Nucleus accumbens (tissue), 56 donors: ENCODE measurements around the gene NRDC.

Experiments
- DNase-seq, 56 donors: peaks; one replicate each; lab custom pipeline; 2025; lab: John Stamatoyannopoulos, UW

The NRDC gene, protein sequence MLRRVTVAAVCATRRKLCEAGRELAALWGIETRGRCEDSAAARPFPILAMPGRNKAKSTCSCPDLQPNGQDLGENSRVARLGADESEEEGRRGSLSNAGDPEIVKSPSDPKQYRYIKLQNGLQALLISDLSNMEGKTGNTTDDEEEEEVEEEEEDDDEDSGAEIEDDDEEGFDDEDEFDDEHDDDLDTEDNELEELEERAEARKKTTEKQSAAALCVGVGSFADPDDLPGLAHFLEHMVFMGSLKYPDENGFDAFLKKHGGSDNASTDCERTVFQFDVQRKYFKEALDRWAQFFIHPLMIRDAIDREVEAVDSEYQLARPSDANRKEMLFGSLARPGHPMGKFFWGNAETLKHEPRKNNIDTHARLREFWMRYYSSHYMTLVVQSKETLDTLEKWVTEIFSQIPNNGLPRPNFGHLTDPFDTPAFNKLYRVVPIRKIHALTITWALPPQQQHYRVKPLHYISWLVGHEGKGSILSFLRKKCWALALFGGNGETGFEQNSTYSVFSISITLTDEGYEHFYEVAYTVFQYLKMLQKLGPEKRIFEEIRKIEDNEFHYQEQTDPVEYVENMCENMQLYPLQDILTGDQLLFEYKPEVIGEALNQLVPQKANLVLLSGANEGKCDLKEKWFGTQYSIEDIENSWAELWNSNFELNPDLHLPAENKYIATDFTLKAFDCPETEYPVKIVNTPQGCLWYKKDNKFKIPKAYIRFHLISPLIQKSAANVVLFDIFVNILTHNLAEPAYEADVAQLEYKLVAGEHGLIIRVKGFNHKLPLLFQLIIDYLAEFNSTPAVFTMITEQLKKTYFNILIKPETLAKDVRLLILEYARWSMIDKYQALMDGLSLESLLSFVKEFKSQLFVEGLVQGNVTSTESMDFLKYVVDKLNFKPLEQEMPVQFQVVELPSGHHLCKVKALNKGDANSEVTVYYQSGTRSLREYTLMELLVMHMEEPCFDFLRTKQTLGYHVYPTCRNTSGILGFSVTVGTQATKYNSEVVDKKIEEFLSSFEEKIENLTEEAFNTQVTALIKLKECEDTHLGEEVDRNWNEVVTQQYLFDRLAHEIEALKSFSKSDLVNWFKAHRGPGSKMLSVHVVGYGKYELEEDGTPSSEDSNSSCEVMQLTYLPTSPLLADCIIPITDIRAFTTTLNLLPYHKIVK

DNA sequence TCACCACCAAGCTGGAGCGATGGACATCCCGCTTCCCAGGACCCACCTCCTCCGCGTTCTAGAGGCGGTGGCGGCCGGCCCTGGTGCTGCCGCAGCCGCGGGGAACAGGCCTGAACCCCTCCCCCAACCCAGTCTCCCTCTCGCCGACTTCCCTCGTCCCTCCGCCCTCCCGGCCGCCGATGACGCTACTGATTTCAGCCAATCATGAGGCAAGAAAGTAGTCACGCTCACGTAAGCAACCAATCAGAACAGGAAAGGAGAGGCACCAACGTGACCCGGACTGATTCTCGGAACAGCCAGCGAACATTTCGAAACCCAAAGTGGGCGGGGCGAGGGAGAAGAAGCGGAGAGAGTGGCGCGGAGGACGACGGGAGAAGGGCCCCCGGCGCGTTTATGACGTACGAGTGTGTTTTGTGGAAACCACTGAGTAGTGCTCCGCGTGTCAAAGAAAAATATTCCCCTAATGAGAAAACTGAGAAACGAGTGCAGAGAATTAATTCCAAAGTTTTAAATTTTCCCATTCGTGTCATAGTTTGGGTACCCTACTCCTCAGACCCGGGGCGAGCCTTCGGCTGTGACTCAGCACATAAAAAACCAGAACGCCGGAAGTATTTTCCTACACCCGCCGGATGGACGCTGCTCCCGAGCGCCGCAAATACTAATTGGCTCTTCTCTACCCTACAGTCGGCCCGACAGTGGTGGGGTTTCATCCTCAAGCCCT, at the start of gene NRDC:
NRDC (minus strand) TSS at position 112 of the 721 bp plus-strand sequence. CDS start 112 bp downstream, outside the sequence.
- peak; percentile 85 to 100 (median 98) for DNase-seq

DNA sequence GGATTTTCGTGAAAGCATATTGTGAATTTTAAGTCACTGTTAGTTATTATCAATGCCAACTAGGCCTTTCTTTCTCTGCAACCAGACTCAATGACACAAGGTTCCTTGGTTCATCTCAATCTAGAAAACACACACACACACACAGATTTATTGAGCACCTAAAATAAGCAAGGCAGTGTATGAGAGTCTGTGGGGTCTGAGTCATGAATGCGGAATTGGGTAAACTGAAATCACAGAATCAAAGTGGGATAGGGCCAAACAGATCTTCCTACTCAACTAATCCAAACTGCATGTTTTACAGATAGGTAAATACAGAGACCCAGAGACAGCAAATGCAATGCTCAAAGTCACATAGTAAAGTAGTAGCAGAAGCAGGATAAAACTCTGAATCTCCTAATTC, 48.5 kb upstream of the NRDC start:
- DNase-seq, result no peak

DNA sequence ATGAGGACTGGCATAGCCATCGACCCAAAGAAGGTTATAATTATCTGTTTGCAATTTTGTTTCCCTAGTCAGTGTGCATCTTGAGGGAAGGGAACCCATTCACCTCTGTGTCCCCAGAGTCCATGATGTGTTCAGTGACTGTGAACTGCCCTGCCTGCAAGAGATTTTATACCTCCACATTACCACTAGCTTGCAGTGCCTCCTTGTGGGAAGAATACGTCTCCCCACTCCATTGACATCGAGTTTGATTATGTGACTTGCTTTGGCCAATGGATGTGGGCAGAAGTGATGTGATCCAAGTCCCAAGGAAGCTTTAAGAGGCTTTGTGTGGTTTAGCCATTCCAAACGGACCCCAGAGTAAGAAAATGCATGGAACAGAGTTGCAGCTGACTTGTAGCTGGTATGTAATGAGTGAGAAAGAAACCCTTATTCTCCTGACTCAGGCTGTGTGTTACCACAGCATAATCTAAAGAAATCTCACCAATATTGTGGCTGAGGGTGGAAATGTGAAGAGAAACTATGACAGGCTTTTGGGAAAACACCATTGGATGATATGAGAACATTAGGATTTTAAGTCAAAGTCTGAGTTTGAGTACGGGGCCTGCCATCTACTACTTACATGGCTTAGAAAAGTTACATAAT, 47.8 kb upstream of the NRDC start:
- DNase-seq, result peak in 1 of 56 donors; percentile 3

DNA sequence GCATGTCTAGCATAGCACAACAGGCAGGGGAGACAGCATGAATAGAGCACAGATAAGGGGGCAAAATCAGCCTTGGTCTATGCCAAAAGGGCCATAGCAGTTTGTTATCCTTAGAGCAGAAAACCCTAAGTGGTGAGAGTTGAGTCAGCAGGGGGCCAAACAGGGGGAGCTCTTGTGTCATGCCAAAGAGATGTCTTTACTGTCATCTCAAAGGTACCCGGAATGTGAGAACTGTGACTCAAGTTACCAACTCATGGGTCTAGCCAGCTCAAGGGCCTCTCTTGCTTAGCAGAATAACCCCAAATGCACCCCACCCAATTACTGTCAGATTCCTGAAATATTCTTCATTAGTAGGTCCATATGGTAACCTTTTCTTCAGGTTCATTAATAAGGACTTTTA, 45.9 kb upstream of the NRDC start:
- no peak for DNase-seq

DNA sequence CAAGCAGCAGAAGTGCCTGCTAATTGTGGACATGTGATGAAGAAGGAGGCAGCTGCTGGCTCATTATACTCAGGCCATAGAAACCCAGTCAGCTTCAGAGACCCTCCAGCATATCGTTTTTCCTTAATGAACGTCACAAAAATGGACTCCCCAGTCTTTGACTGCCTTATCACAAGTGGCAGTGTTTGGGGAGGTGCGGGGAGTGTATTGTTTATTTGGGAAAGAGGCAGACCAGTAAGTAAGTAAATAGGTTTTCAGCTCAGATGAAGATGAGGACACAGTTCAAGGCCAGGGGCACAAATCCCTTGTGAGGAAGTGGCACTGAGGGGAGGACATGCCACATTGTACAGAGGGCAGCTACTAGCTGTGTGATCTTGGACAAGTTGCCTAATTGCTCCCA, 43.5 kb upstream of the NRDC start:
- DNase-seq, result no peak

DNA sequence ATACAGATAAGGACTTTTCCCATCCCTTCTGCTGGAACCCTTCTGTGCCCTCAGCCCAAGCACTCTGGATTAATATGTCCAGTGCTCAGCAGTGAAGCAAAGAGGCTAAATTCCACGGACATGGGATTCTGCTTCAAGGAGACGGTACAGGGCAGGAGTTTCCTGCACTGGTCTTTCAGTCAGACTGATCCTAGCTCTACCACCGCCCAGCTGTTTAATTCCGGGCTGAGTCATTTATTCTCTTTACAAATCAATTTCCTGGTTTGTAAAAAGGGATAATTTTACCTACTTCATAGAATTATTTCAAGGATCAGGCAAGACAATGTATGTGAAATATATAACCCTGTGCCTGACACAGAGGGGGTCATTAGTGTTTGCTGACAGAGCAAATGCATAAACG, 41.6 kb upstream of the NRDC start:
- no peak for DNase-seq

DNA sequence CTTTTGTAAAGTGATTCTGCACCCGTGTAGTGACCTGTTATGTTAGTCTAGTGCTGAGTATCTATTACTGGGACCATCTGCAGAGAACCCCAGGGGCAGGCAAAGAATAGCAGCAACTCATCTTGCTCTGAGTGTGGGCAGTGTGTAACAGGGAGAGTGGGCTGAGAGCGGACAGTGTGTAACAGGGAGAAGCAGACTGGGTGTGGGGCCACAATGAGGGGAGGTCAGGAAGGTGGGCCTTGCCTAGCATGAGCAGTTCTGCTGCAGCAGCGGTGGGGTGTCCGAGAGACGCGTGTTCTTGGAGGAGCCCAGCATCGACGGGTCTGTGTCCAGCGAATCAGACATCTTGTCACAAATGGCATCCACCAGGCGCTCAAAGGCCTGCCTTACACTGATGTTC, 41.2 kb upstream of the NRDC start:
- DNase-seq, result no peak

DNA sequence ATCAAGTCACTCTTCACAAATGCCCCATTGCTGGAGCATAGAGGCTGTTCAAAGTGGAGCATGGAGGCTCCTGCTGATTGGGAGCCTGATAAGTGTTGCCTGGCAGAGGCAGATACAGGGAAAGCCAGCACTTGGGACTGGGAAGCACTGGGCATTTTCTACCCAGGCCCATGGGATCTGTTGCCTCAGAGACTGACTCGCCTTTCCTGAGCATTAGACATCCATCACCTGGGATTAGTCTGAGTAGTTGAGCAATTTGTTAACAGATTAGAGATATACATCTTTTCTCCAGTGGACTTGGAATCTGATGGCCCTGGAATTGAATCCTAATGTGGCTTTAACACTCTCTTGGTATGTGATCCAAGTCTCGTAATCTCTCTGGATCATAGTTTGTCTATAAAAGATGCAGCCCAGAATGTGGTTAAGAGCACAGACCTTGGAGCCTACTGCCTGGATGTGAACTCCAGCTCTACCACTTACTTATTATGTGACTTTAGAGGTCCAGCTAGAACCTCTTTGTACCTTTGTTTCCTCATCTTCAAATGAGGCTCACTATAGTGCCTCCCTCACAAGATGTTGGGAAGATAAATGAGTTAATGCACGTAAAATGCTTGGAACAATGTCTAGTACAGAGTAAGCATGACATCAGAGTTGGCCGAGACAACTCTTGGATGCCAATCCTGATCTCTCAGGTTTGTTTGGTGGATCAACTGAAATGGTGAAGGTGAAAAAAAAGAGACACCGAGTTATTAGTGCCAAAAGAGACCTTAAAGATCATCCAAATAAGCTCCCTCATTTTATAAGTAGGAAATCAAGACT, 38.3 kb upstream of the NRDC start:
- no peak for DNase-seq

DNA sequence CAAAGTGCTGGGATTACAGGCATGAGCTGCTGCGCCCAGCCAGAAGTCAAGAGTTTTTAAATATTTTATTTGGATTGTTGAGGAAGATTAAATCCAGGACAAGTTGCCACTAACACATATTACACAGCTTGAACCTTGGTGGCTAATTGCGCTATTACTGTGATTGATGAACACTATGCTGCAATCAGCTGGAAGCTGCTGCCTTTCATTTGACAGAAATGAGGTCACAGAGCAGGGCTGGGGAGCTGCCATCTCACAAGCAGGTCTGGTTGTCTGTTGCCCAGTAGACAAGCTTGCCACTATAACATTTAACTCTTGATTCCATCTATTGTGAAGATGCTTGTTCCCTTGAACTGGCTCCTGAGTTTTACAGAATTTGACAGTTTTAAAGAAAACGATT, 37.4 kb upstream of the NRDC start:
- no peak for DNase-seq

DNA sequence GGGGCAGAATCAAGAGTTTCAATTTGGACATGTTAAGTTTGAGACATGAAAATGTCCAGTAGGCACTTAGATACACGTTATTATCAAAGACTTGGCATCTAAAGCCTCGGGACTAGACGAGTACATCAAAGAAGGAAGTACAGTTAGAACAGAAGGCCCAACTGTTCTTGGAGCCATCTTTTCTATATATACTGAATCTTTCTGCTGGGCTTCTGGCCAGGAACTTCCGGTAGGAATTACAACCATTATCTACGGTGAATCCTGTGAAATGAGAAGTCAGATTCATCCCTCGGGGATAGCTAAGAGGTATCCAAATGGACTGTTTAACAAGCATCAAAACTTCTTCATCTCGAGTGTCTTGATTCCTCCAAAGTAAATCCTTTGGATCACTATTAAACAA, 34.4 kb upstream of the NRDC start:
- no peak for DNase-seq

DNA sequence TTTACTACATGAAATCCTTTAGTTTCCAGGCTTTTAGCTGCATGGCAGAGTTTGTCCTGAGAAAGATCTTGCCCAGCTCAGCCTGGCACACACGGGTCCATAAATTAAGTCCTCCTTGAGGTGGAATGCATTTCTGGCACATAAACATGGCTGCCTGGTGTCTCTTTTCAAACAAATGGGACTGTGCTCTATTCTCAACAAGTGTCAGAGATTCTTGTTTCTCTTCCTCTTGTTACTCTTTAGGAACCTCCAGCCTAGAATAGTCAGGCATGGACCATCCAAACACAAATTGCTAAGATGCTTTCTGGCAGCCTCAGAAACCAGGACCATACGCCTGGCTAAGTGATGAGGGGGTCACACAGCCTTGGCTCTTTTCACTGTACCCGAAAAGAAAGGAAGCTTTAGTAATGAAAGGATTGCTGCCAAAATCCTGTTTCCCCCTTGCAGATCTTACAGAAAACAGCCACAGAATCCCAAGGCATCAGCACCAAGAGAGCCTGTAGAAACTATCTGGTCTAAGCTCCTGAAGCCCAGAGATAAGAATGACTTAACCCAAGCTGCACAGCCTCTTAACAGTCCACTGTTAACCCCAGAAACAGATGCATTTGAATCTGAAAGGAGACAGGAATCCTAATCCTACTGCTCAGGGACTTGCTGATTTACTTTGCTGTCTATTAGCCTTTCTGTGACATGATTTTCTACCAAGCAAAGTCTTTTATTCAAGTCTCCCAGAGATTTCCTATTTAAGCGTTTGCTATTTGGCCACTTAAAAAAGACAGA, 31.9 kb upstream of the NRDC start:
- no peak for DNase-seq

DNA sequence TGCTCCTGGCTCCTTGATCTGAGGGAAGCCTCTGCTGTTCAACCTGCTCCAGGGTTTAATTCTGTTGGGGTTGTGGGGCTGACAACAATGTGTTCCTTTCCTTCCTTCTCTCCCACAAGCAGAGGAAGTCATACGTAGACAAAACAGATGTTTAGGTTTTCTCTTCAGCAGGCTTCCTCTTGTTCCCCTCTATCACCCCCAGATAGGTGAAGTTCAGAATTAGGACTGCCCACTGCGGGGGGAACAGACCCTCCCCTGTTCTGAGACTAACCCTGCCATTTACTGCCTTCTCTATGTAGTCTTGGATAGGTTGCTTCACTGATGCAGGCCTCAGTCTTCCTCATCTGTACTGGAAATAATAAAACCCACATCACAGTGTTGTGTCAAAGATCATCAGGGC, 30.0 kb upstream of the NRDC start:
- no peak for DNase-seq

DNA sequence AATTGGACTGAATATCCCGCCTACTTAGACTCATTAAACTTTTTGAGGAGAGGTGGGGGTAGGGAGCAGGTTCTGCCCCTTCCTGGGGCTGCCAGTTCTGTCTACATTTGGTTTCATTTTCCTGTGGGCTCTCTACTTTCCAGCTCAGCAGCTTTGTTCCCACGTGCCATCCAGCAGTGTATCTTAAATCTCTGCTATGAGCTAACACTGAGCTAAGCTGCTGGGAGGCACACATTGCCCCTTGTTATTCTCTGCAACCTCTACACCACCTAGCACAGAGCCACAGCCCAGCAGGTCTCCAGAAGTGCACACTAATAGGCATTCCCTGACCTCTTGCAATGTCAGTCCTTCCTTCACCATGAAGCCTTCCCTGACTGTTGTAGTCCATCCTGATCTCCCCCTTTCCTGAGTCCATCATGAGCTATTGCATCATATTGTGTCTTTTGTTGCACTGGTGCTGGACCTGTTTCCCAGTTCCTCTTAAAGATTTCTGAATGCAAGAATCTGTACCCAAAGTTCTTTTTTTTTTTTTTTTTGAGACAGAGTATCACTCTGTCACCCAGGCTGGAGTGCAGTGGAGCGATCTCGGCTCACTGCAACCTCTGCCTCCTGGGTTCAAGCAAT, 28.7 kb upstream of the NRDC start:
- DNase-seq, result no peak

DNA sequence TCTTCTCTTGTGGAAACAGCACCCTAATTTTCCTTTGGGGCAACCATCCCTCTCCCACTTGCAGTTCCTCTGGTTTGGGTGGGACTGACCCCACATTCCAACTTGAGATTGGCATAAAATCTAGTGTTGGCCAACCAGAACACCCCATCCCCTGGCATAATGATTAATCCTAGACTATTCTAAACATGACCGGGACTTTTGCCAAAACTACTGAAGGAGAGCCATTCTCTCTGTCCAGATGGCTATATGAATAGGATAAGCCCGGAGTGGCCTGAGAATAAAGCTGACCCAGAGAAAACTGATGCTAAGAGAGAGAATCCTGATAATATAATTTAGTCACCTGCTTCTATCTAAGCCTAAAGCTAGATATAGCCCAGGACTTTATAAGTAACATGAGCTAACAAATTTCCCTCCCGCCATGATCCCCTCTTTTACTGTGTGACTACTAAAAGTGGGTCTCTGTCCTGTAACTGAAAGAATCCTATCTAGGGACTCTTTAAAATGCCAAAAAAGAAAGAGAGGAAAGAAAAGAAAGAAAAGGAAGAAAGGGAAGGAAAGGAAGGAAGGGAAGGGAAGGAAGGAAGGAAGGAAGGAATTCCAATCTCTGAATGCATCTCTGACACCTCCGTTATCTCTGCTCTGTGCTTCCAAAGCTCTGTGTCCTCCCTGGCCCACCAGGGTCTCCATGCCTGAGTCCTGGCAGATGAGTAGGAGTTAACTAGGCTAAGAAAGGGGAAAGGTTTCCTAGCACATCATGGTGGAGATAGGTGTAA, 28.0 kb upstream of the NRDC start:
- peak in 12 of 56 donors; percentile 1 to 21 (median 8) for DNase-seq

DNA sequence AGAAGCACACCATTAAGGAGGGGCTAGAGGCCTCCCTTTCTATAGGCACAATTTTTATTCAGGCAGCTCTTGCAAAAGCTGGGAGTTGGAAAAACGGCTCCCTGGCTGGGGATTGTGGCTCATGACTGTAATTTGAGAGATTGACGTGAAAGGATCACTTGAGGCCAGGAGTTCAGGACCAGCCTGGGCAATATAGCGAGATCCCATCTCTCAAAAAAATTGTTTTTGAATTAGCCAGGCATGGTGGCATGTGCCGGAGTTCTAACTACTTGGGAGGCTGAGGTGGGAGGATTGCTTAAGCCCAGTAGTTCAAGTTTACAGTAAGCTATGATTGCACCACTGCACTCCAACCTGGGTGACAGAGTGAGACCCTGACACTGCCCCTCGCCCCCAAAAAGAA, 23.9 kb upstream of the NRDC start:
- DNase-seq, result no peak

DNA sequence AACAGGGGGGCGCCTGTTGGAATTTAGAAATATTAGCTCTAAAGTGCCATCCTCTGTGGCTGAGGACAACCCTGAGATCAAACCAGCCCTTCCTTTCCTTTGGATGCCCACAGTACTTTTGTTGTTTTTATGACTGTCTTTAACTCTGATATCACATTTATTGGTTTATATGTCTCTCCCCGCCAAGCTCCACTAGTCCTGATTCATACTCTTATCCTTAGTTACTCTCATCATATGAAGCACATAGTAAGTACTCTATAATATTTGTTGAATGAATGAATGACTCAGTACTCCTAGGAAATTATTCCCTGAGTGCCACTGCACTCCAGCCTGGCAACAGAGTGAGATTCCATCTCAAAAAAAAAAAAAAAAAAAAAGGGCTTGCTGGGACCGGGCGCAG, 22.6 kb upstream of the NRDC start:
- no peak for DNase-seq

DNA sequence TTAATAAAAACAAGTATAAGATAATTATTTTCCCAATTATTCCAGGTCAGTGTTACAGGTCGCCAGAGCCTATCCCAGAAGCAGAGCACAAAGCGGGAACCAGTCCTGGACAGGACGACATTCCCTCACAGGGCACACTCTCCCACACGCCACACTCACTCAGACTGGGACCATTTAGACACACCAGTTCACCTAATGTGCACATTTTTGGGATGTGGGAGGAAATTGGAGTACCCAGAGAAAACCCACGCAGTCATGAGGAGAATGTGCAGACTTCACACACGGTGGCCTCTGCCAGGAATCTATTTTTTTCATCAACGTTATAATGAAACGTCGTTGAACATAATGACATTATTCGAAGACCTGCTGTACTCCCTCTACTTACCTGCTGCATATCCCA, 20.5 kb upstream of the NRDC start:
- no peak for DNase-seq
